Gastrocnemius medialis (tissue), 4 donors: ENCODE results near the gene NCBP1.

Experiments used
- POLR2A ChIP-seq, 2 donors: fragments of 450-650 bp; IDR thresholded peaks; one replicate each; pipeline ENCODE4 v1.6.1; 2017; ENCODE audit warnings: antibody characterized with exemption in 2 of 2, mild to moderate bottlenecking in 2 of 2, moderate library complexity in 2 of 2
- TF ChIP-seq, protein P1 (sequence below), 5 experiments: fragments of 450-650 bp in 3 of 5; fragments of 200-600 bp in 2 of 5; sonication (generic) in 2 of 5; IDR thresholded peaks in 4 of 5; conservative IDR thresholded peaks in 1 of 5; 1 replicate in 4 of 5; 2 replicates in 1 of 5; pipeline ENCODE4 v1.5.1; 2016 to 2019; ENCODE audit warnings: antibody characterized with exemption in 5 of 5, mild to moderate bottlenecking in 3 of 5, moderate library complexity in 3 of 5

DNA sequence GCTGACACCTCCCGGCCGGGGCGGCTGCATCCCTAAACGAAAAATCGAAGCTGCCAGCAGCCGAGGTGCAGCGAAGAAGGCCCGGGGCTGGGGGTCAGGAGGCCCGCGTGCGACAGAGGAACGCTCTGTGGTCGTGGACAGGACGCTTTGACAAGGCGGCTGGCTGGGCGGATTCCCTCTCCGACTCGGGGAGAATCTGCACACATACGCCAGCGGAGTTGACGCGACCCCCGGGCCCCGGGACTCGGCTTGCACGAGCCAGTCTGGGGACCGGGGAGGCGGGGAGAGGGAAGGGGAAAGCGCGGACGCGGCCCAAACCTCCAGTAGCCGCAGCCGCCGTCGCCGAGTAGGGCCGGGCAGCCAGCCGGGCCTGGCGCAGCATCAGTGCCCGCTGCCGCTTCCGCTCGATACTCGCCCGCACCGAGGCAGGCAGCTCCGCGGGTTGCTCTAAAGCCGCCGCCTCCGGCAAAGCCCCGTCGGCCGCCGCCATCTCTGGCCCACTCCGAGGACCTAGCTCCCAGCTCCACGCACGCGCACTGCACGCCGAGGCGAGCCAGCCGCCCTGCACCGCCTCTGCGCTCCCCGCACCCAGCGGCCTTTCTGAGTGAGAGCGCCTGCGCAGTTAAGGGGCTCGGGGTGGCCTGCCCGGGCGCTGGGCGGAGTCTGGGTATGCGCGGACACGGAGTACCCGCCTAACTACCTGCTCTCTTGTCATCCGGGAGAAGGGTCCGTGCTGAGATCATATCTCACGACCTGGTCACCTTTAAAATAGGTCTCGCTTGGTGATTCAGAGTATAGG is 63.4 kb downstream of the NCBP1 start, which contains the start of gene XPA:
- TF ChIP-seq, protein P1, sequence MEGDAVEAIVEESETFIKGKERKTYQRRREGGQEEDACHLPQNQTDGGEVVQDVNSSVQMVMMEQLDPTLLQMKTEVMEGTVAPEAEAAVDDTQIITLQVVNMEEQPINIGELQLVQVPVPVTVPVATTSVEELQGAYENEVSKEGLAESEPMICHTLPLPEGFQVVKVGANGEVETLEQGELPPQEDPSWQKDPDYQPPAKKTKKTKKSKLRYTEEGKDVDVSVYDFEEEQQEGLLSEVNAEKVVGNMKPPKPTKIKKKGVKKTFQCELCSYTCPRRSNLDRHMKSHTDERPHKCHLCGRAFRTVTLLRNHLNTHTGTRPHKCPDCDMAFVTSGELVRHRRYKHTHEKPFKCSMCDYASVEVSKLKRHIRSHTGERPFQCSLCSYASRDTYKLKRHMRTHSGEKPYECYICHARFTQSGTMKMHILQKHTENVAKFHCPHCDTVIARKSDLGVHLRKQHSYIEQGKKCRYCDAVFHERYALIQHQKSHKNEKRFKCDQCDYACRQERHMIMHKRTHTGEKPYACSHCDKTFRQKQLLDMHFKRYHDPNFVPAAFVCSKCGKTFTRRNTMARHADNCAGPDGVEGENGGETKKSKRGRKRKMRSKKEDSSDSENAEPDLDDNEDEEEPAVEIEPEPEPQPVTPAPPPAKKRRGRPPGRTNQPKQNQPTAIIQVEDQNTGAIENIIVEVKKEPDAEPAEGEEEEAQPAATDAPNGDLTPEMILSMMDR (IDR thresholded peaks at IDR 0.05 in 4 of 5, conservative IDR thresholded peaks at IDR 0.05 in 1 of 5) = peak in 2 of 5 experiments; percentile 2 to 13
- TF ChIP-seq POLR2A (IDR thresholded peaks at IDR 0.05) = peak; percentile 91 to 92
